Endothelial cell of umbilical vein (primary cell): Measurements from ENCODE around the gene OTOGL. TPM values are rescaled to one million over a fixed set of nuclear protein-coding genes. Genes with fewer than 3 reads are reported as not detected.

Experiments used
- BruUV-seq: library from RNA; stranded (reverse); fragments of 400-500 nt; replicated peaks from 2 replicates; lab custom pipeline; 2021; lab: Mats Ljungman, UMichigan
- CTCF ChIA-PET: fragments of 300-600, 350-600 bp; sonication (Branson Sonifier 250); formaldehyde crosslinking; loops from one replicate; lab custom pipeline; 2021; ENCODE audit warnings: antibody characterized with exemption, inconsistent platforms; lab: Charles Lee
- POLR2A ChIA-PET: fragments of 300-600, 350-600 bp; sonication (Branson Sonifier 250); formaldehyde crosslinking; loops from one replicate; lab custom pipeline; 2021; ENCODE audit warnings: antibody characterized with exemption, inconsistent platforms; lab: Charles Lee
- DNase-seq: peaks from one replicate; pipeline ENCODE4 v3.0.0-alpha.2; 2011; ENCODE audit warnings: low read depth, low spot score
- FAIRE-seq: peaks from 2 replicates; lab custom pipeline; 2011; peaks lifted over from hg19 to GRCh38; lab: Jason Lieb, UNC
- H2AFZ ChIP-seq: 2 replicates; pipeline ENCODE4 v1.6.0; 2012; ENCODE audit warnings: low read depth, low read length, control low read depth, inconsistent platforms
- H3K27ac ChIP-seq: 2 replicates; pipeline ENCODE4 v1.5.1; 2011; ENCODE audit warnings: low read depth, mild to moderate bottlenecking, control low read depth, low read length, moderate library complexity; ENCODE audit not compliant: insufficient read depth
- H3K27me3 ChIP-seq, 2 experiments: 2 replicates each; pipeline versions ENCODE4 v1.6.0 to v1.6.1; 2011; ENCODE audit warnings: low read length in 2 of 2, mixed read lengths in 1 of 2; ENCODE audit not compliant: control insufficient read depth in 2 of 2, insufficient read depth in 2 of 2
- H3K36me3 ChIP-seq, 2 experiments: 2 replicates in 1 of 2; 3 replicates in 1 of 2; pipeline ENCODE4 v1.5.1; 2011; ENCODE audit warnings: low read length in 2 of 2, mild to moderate bottlenecking in 1 of 2, moderate library complexity in 1 of 2; ENCODE audit not compliant: control insufficient read depth in 2 of 2, insufficient read depth in 2 of 2; ENCODE audit errors: extremely low read depth in 1 of 2
- H3K4me1 ChIP-seq: 3 replicates; pipeline ENCODE4 v1.5.1; 2011; ENCODE audit warnings: mild to moderate bottlenecking, low read length; ENCODE audit not compliant: control insufficient read depth, insufficient read depth; ENCODE audit errors: extremely low read depth
- H3K4me2 ChIP-seq: 2 replicates; pipeline ENCODE4 v1.6.1; 2011; ENCODE audit warnings: low read length, control low read depth, mixed read lengths; ENCODE audit not compliant: insufficient read depth
- H3K4me3 ChIP-seq, 3 experiments: fragments of 200-600 bp in 1 of 3; sonication (generic), shearing (Covaris generic) in 1 of 3; replicated peaks in 1 of 3; 2 replicates each; pipeline ENCODE4 v1.5.1; 2011 to 2016; ENCODE audit warnings: control low read depth in 3 of 3, low read length in 3 of 3, mild to moderate bottlenecking in 2 of 3, inconsistent platforms in 1 of 3, low read depth in 1 of 3, moderate library complexity in 1 of 3; ENCODE audit not compliant: insufficient read depth in 1 of 3
- H3K79me2 ChIP-seq: 2 replicates; pipeline ENCODE4 v1.6.0; 2012; ENCODE audit warnings: low read length, inconsistent platforms; ENCODE audit not compliant: control insufficient read depth, insufficient read depth
- H3K9ac ChIP-seq: replicated peaks from 2 replicates; pipeline ENCODE3; 2011; ENCODE audit warnings: low read length, control low read depth; ENCODE audit not compliant: insufficient read depth; ENCODE audit errors: extremely low read depth
- H3K9me1 ChIP-seq: replicated peaks from 3 replicates; pipeline ENCODE4 v1.6.0; 2011; ENCODE audit warnings: mild to moderate bottlenecking, low read length; ENCODE audit not compliant: control insufficient read depth, insufficient read depth; ENCODE audit errors: extremely low read depth
- H3K9me3 ChIP-seq: replicated peaks from 2 replicates; pipeline ENCODE4 v1.5.1; 2012; ENCODE audit warnings: low read length, inconsistent platforms; ENCODE audit not compliant: control insufficient read depth, insufficient read depth
- H4K20me1 ChIP-seq: replicated peaks from 2 replicates; pipeline ENCODE3; 2011; ENCODE audit warnings: mild to moderate bottlenecking, low read length; ENCODE audit not compliant: control insufficient read depth, insufficient read depth; ENCODE audit errors: extremely low read depth
- EZH2 ChIP-seq: IDR thresholded peaks from 2 replicates; pipeline ENCODE4 v1.6.1; 2012; ENCODE audit warnings: borderline replicate concordance, low read depth, mild to moderate bottlenecking, moderate library complexity, low read length, inconsistent platforms; ENCODE audit not compliant: severe bottlenecking
- FOS ChIP-seq: IDR thresholded peaks from 2 replicates; pipeline ENCODE4 v1.6.1; 2011; ENCODE audit warnings: mild to moderate bottlenecking, low read length, moderate library complexity, borderline replicate concordance; ENCODE audit not compliant: insufficient read depth
- GATA2 ChIP-seq: IDR thresholded peaks from 2 replicates; pipeline ENCODE4 v1.7.0; 2011; ENCODE audit warnings: low read depth, mild to moderate bottlenecking, moderate library complexity, mixed read lengths, low read length; ENCODE audit not compliant: insufficient read length, insufficient read depth
- JUN ChIP-seq: IDR thresholded peaks from 2 replicates; pipeline ENCODE4 v1.6.1; 2011; ENCODE audit warnings: borderline replicate concordance, low read depth; ENCODE audit not compliant: insufficient read length, insufficient read depth
- MYC ChIP-seq: IDR thresholded peaks from one replicate; pipeline ENCODE4 v1.6.1; 2011; ENCODE audit warnings: mild to moderate bottlenecking, low read depth, low read length
- POLR2A ChIP-seq: IDR thresholded peaks from 2 replicates; pipeline ENCODE4 v1.6.1; 2012; ENCODE audit warnings: low read depth, mild to moderate bottlenecking, control low read depth, low read length
- POLR2AphosphoS5 ChIP-seq: IDR thresholded peaks from 2 replicates; pipeline ENCODE4 v1.6.1; 2012; ENCODE audit warnings: low read depth, mild to moderate bottlenecking, control low read depth, low read length, moderate library complexity; ENCODE audit not compliant: insufficient read depth
- dilution Hi-C: fragments of 300-500 bp; cut with MboI; formaldehyde crosslinking; loops from one replicate; pipeline ENCODE4 v1.15.0; 2019; ENCODE audit warnings: low sequenced_read_pairs; ENCODE audit not compliant: extremely low pct_ligation_motif_present
- intact Hi-C: fragments of 100-400 bp; cut with micrococcal nuclease; formaldehyde crosslinking; loops from one replicate; pipeline ENCODE4 v1.10.0; 2022
- polyA plus RNA-seq, 4 experiments: library from polyadenylated mRNA; depleted of rRNA in 3 of 4; stranded (reverse) in 3 of 4; unstranded in 1 of 4; fragments of >200 nt; gene quantifications; 2 replicates each; pipeline versions ENCODE4 v1.2.1 to v1.2.3, GENCODE V29; 2011 to 2012; ENCODE audit warnings: missing spikeins in 1 of 4
- total RNA-seq: library from RNA; stranded (reverse); gene quantifications from 2 replicates; pipeline ENCODE4 v1.2.3, GENCODE V29; 2021
- TF ChIP-seq, protein P1 (sequence below): IDR thresholded peaks from 2 replicates; pipeline ENCODE4 v1.6.1; 2011; ENCODE audit not compliant: insufficient read depth, insufficient read length
- TF ChIP-seq, protein P2 (sequence below), 2 donors: IDR thresholded peaks; 1 replicate in 1 of 2; 2 replicates in 1 of 2; pipeline ENCODE4 v1.5.1; 2011; ENCODE audit warnings: low read length in 2 of 2, mild to moderate bottlenecking in 2 of 2, moderate library complexity in 2 of 2, control low read depth in 1 of 2, inconsistent platforms in 1 of 2, low read depth in 1 of 2; ENCODE audit not compliant: insufficient read depth in 1 of 2; ENCODE audit errors: extremely low read depth in 1 of 2

OTOGL gene
- total and polyA plus RNA-seq, 2 donors (not counting 3 experiments of a cell fraction or from before 2014, with no cell fraction given) = 1.4 to 2.0 TPM

DNA sequence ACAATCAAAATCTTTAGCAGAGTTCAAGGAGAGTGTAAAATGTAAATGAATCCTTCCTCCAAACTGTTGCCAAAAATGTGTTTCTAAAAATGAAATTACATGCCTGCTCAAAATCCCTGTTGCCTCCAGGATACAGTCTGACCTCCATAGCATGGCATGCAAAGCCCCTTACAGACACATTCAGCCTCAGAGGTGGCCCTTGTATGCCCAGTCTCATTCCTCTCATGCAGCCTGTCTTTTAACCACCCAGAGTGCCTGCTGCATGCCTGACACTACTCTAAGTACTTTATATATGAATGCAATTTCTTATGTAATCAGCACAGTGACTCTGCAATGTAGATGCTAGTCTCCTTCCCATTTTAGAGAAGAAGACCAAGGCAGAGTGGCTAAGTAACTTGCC lies 320.3 kb downstream of the OTOGL start:
- Histone ChIP-seq H3K4me3 (no peak overlapping the region), H3K4me1 (no peaks in the 10 kb centered on the region), H4K20me1 (no peaks in the 10 kb centered on the region), H2AFZ (no peak overlapping the region), H3K9ac (no peak overlapping the region), H3K4me2 (no peak overlapping the region), H3K79me2 (no peaks in the 10 kb centered on the region), H3K36me3 (no peaks in the 10 kb centered on the region), H3K27me3 (no peaks in the 10 kb centered on the region), H3K9me3 (no peaks in the 10 kb centered on the region), H3K27ac (no peak overlapping the region), H3K9me1 (no peaks in the 10 kb centered on the region)
- dilution Hi-C loops (no loop called here), intact Hi-C loops (no loop called here)
- no peak for DNase-seq
- TF ChIP-seq JUN (no peak), FOS (no peak), POLR2A (no peak), POLR2AphosphoS5 (no peak), MYC (no peak), GATA2 (no peak), EZH2 (no peak)
- TF ChIP-seq, protein P1, sequence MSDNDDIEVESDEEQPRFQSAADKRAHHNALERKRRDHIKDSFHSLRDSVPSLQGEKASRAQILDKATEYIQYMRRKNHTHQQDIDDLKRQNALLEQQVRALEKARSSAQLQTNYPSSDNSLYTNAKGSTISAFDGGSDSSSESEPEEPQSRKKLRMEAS = no peak
- TF ChIP-seq, protein P2, sequence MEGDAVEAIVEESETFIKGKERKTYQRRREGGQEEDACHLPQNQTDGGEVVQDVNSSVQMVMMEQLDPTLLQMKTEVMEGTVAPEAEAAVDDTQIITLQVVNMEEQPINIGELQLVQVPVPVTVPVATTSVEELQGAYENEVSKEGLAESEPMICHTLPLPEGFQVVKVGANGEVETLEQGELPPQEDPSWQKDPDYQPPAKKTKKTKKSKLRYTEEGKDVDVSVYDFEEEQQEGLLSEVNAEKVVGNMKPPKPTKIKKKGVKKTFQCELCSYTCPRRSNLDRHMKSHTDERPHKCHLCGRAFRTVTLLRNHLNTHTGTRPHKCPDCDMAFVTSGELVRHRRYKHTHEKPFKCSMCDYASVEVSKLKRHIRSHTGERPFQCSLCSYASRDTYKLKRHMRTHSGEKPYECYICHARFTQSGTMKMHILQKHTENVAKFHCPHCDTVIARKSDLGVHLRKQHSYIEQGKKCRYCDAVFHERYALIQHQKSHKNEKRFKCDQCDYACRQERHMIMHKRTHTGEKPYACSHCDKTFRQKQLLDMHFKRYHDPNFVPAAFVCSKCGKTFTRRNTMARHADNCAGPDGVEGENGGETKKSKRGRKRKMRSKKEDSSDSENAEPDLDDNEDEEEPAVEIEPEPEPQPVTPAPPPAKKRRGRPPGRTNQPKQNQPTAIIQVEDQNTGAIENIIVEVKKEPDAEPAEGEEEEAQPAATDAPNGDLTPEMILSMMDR (IDR thresholded peaks at IDR 0.05; ENCODE audit: extremely low read depth in 1 of 2, insufficient read depth in 1 of 2, low read depth in 1 of 2, low read length in 2 of 2) = no peak
- FAIRE-seq = no peak
- BruUV-seq = no TSS peak
- CTCF ChIA-PET = no interaction called here
- POLR2A ChIA-PET = no interaction called here
